HG02884 (cell line): ENCODE results near the gene PRRX2.
"Not testable (repeated sequence)": the region's sequence is repeated elsewhere in the genome, so short reads cannot be mapped to it uniquely, and the experiment has no call there.

Experiments used
- ATAC-seq: cut with Tn5 transposase; IDR thresholded peaks from one replicate; pipeline ENCODE4 v1.9.1; 2021; ENCODE audit warnings: mild to moderate bottlenecking, moderate library complexity; ENCODE audit not compliant: unreplicated experiment

PRRX2 gene

GRCh38 chr9:129653823-129654553, 11.5 kb upstream of the PRRX2 start:
- ATAC-seq, result no peak

- no peak for ATAC-seq
Observed at GRCh38 chr9:129654554-129655040, 10.8 kb upstream of the PRRX2 start.

- ATAC-seq, result no peak
Observed at GRCh38 chr9:129655154-129655553, 10.3 kb upstream of the PRRX2 start.

- ATAC-seq, result no peak
Observed at GRCh38 chr9:129655696-129656095, 9.8 kb upstream of the PRRX2 start.

GRCh38 chr9:129656795-129657390, 8.6 kb upstream of the PRRX2 start:
- ATAC-seq, result no peak

- no peak for ATAC-seq
Observed at GRCh38 chr9:129661029-129661428, 4.4 kb upstream of the PRRX2 start.

GRCh38 chr9:129662239-129662638, 3.2 kb upstream of the PRRX2 start:
- ATAC-seq, result not testable (repeated sequence)

GRCh38 chr9:129664746-129665388, 580 bp upstream of the PRRX2 start:
- ATAC-seq, result no peak

- ATAC-seq, result no peak
Observed at GRCh38 chr9:129665814-129666520, 520 bp downstream of the PRRX2 start.

- ATAC-seq, result no peak
Observed at GRCh38 chr9:129666575-129666974, 1.1 kb downstream of the PRRX2 start.

- no peak for ATAC-seq
Observed at GRCh38 chr9:129667378-129667777, 1.9 kb downstream of the PRRX2 start.

GRCh38 chr9:129667850-129668249, 2.4 kb downstream of the PRRX2 start:
- no peak for ATAC-seq

- ATAC-seq, result no peak
Observed at GRCh38 chr9:129669141-129669718, 3.8 kb downstream of the PRRX2 start.

GRCh38 chr9:129669946-129670345, 4.5 kb downstream of the PRRX2 start:
- no peak for ATAC-seq

- no peak for ATAC-seq
Observed at GRCh38 chr9:129671065-129671464, 5.6 kb downstream of the PRRX2 start.

GRCh38 chr9:129671519-129671918, 6.1 kb downstream of the PRRX2 start:
- no peak for ATAC-seq

- no peak for ATAC-seq
Observed at GRCh38 chr9:129672702-129673101, 7.3 kb downstream of the PRRX2 start.

GRCh38 chr9:129673602-129674001, 8.2 kb downstream of the PRRX2 start:
- no peak for ATAC-seq

GRCh38 chr9:129674229-129674628, 8.8 kb downstream of the PRRX2 start:
- ATAC-seq, result no peak

- no peak for ATAC-seq
Observed at GRCh38 chr9:129675620-129676019, 10.2 kb downstream of the PRRX2 start.

- ATAC-seq, result no peak
Observed at GRCh38 chr9:129676287-129676686, 10.8 kb downstream of the PRRX2 start.
